ENCODE measurements around the gene MXD1.

MXD1 gene

DNA sequence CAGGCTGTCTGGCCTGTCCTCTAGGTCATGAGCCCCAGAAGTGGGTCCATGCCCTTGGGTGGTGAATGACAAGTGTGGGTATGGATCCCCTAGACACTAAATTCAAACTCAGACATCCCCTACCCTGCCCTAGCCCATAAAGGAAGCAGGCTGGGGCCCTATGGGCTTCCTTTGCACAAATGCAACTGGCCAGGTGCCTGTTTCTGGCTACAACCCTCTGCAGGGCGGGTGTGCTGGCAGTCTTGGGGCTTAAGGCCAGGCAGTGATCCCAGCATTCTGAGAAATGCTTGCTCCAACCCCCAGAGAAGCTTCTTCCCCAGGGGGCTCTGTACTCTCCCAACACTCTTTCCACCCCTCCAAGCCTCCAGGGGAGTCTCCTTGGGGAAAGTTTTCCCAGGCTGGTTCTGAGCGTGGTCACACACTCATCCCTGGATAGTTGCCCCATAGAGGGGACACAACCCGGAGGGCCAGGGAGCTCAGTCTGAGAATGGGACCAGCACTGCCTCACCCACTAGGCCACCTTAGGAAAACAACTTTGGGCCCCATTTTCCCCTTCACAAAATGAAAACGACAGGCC lies 63.1 kb downstream of the MXD1 start:
- no peak overlapping the region for H3K27ac Mint-ChIP-seq
- H3K36me3 Mint-ChIP-seq (ENCODE audit: low read depth): no peaks in the 10 kb centered on the region
- no peaks in the 10 kb centered on the region for H3K27me3 Mint-ChIP-seq (ENCODE audit: low read depth)
- H3K4me3 Mint-ChIP-seq: no peak overlapping the region
- TF ChIP-seq, protein P1, sequence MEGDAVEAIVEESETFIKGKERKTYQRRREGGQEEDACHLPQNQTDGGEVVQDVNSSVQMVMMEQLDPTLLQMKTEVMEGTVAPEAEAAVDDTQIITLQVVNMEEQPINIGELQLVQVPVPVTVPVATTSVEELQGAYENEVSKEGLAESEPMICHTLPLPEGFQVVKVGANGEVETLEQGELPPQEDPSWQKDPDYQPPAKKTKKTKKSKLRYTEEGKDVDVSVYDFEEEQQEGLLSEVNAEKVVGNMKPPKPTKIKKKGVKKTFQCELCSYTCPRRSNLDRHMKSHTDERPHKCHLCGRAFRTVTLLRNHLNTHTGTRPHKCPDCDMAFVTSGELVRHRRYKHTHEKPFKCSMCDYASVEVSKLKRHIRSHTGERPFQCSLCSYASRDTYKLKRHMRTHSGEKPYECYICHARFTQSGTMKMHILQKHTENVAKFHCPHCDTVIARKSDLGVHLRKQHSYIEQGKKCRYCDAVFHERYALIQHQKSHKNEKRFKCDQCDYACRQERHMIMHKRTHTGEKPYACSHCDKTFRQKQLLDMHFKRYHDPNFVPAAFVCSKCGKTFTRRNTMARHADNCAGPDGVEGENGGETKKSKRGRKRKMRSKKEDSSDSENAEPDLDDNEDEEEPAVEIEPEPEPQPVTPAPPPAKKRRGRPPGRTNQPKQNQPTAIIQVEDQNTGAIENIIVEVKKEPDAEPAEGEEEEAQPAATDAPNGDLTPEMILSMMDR (IDR thresholded peaks at IDR 0.05; ENCODE audit: unreplicated experiment in 3 of 3): no peak
- H3K4me1 Mint-ChIP-seq: no peaks in the 10 kb centered on the region
- no peaks in the 10 kb centered on the region for H3K9me3 Mint-ChIP-seq

DNA sequence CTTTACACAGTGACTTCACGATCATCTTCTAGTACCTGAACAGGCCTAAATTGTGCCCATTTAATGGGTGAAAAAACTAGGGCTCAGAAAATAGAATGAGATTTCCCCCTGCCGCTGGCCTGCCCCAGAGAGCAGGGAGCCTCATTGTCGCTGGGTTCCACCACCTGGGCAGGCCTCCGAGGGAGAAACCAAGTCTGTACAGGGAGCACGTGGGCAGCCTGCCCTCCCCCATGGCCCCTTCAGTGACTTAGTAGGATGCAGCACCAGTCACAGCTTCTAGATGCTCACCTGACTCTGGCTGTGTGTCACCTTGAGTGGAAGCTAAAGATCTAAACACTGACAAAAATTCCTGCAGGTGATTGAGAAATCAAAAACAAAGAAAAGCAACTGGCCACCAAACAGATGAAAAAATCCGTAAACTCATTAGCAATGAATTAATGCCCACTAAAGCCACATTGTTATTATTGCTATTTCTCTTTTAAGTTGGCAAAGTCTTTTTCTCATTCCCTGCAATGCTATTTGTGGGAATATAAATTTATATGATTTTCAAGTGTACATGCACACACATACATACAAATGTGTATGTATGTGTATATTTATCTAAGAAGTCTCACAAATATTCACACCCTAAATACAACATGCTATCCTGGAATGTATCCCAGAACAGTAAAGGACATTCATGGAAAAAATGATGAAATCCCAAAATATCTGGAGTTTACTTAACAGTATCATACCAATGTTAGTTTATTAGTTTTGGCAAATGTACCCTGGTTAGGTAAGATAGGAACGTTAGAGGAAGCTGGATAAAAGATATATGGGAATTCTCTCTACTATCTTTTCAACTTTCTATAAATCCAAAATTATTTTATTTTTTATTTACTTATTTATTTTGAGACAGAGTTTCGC lies 65.2 kb downstream of the MXD1 start:
- H3K9me3 Mint-ChIP-seq: no peaks in the 10 kb centered on the region
- no peaks in the 10 kb centered on the region for H3K36me3 Mint-ChIP-seq (ENCODE audit: low read depth)
- H3K27ac Mint-ChIP-seq: no peak overlapping the region

DNA sequence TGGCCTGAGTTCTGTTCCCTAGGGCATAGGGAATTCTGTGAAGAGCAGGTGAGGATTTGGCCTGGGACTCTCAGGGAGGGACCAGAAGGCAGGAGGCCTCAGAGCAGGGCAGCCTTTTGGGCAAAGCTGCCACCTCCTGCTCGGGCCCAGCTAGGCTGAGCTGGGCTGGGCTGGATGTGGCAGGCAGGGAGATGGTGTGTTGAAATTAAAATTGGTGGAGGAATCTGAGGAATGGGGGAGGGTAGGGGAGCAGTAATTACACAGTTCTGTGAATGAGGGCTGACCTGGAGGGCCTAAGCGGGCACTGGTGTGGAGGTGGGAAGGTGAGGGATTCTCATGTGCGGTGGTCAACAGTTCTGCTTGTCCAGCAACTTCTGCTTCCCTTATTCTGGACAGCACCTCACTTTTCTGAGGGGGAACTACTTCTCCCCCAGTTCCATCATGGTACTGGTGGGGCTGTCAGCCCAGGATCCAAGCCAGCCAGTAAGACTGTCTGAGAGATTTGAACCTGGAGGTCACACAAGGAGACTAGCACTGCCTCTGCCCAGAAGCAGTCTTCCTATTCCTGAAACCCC lies 68.6 kb downstream of the MXD1 start:
- Mint-ChIP-seq H3K4me3 (no peak overlapping the region), H3K9me3 (no peaks in the 10 kb centered on the region), H3K4me1 (no peaks in the 10 kb centered on the region), H3K36me3 (ENCODE audit: low read depth) (no peaks in the 10 kb centered on the region), H3K27ac (no peak overlapping the region), H3K27me3 (ENCODE audit: low read depth) (no peaks in the 10 kb centered on the region)
- TF ChIP-seq, protein P1 (IDR thresholded peaks at IDR 0.05; ENCODE audit: unreplicated experiment in 3 of 3): no peak

More for the DNA sequence above, 65.2 kb downstream of the MXD1 start:
- TF ChIP-seq, protein P1 (IDR thresholded peaks at IDR 0.05; ENCODE audit: unreplicated experiment in 3 of 3): no peak
- H3K4me1 Mint-ChIP-seq: no peaks in the 10 kb centered on the region
- H3K4me3 Mint-ChIP-seq: no peak overlapping the region
- no peaks in the 10 kb centered on the region for H3K27me3 Mint-ChIP-seq (ENCODE audit: low read depth)

DNA sequence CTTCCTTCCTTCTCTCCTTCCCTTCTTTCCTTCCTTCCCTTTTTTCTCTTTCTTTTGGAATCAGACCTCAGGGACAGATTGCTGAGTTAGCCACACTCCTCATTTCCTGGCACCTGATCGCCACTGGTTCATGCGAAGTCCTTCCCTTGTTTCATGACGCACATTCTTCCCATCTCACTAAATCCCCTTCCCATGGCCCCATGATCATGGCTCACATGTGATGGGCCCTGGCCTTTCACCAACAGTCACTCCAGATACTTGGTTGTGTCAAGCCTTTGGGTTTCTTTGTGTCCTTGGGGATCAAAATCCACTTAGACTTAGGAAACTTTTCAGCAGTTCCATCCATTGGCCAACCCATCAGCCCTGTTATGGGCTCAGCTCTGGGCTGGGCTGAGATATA lies 70.3 kb downstream of the MXD1 start:
- Mint-ChIP-seq H3K4me1 (no peaks in the 10 kb centered on the region), H3K27ac (no peak overlapping the region), H3K9me3 (no peaks in the 10 kb centered on the region), H3K4me3 (no peak overlapping the region), H3K36me3 (ENCODE audit: low read depth) (no peaks in the 10 kb centered on the region), H3K27me3 (ENCODE audit: low read depth) (no peaks in the 10 kb centered on the region)
- TF ChIP-seq, protein P1 (IDR thresholded peaks at IDR 0.05; ENCODE audit: unreplicated experiment in 3 of 3): no peak

DNA sequence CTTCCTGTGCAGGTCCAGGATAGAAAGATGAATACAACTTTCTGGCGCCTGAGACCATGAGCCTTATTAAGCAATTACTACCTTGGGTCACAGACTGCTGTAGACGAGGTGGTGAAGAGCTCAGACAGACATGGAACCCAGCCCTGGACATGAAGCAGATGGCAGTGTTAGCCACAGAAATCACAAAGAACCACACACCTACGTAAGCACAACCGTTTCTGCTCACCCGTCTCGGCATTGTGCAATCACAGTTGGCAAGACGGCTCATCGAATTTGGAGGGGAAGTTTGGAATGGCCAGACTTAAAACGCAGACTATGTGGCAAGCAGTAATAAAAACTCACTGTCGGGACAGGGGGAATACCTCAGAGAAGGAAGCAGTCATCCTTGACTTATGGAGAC lies 70.8 kb downstream of the MXD1 start:
- Mint-ChIP-seq H3K4me1 (no peaks in the 10 kb centered on the region), H3K36me3 (ENCODE audit: low read depth) (peaks cover under 1% of the 10 kb centered on the region), H3K27ac (no peak overlapping the region), H3K4me3 (no peak overlapping the region), H3K9me3 (no peaks in the 10 kb centered on the region), H3K27me3 (ENCODE audit: low read depth) (no peaks in the 10 kb centered on the region)
- TF ChIP-seq, protein P1 (IDR thresholded peaks at IDR 0.05; ENCODE audit: unreplicated experiment in 3 of 3): no peak
